WTC11 (cell line): ENCODE results near the gene BABAM2.

Experiments used
- ATF3 ChIP-seq: sonication (generic); formaldehyde crosslinking; conservative IDR thresholded peaks from 2 replicates; pipeline ENCODE4 v1.8.1; 2022; ENCODE audit warnings: mild to moderate bottlenecking, missing genetic modification reagents
- CTCF ChIP-seq: fragments of 200-600 bp; IDR thresholded peaks from 2 replicates; pipeline ENCODE4 v1.8.0; 2022; ENCODE audit warnings: antibody characterized with exemption
- E2F1 ChIP-seq: sonication (generic); formaldehyde crosslinking; IDR thresholded peaks from 2 replicates; pipeline ENCODE4 v1.8.0; 2022; ENCODE audit warnings: mild to moderate bottlenecking, missing genetic modification reagents
- E2F4 ChIP-seq: sonication (generic); formaldehyde crosslinking; IDR thresholded peaks from 2 replicates; pipeline ENCODE4 v1.8.1; 2022; ENCODE audit warnings: low read depth, mild to moderate bottlenecking, moderate library complexity, missing genetic modification reagents, borderline replicate concordance
- ERG ChIP-seq: fragments of 250-450 bp; sonication (Bioruptor Pico); IDR thresholded peaks from 2 replicates; pipeline ENCODE4 v1.8.0; 2021; ENCODE audit warnings: mild to moderate bottlenecking
- ETV6 ChIP-seq: sonication (generic); formaldehyde crosslinking; IDR thresholded peaks from 2 replicates; pipeline ENCODE4 v1.8.1; 2022; ENCODE audit warnings: mild to moderate bottlenecking, missing genetic modification reagents
- NR1H2 ChIP-seq: sonication (generic); formaldehyde crosslinking; IDR thresholded peaks from 2 replicates; pipeline ENCODE4 v1.9.0; 2021; ENCODE audit warnings: mild to moderate bottlenecking, moderate library complexity, missing genetic modification reagents
- NR3C1 ChIP-seq: sonication (generic); formaldehyde crosslinking; conservative IDR thresholded peaks from 2 replicates; pipeline ENCODE4 v1.8.1; 2023; ENCODE audit warnings: low read depth, mild to moderate bottlenecking, missing genetic modification reagents
- PREB ChIP-seq: sonication (generic); formaldehyde crosslinking; IDR thresholded peaks from 2 replicates; pipeline ENCODE4 v1.8.1; 2022; ENCODE audit warnings: mild to moderate bottlenecking, missing genetic modification reagents, moderate library complexity, borderline replicate concordance
- PRRX2 ChIP-seq: fragments of 250-450 bp; sonication (Bioruptor Pico); IDR thresholded peaks from 2 replicates; pipeline ENCODE4 v1.8.0; 2021; ENCODE audit warnings: mild to moderate bottlenecking
- SMAD4 ChIP-seq: sonication (generic); formaldehyde crosslinking; IDR thresholded peaks from 2 replicates; pipeline ENCODE4 v1.8.0; 2022; ENCODE audit warnings: mild to moderate bottlenecking, missing genetic modification reagents
- USF2 ChIP-seq: sonication (generic); formaldehyde crosslinking; IDR thresholded peaks from 2 replicates; pipeline ENCODE4 v1.8.1; 2023; ENCODE audit warnings: mild to moderate bottlenecking, missing genetic modification reagents, moderate library complexity

- TF ChIP-seq SMAD4 (CRISPR knock-in tag): no peak
- TF ChIP-seq E2F4 (CRISPR knock-in tag): no peak
- no peak for TF ChIP-seq ETV6 (CRISPR knock-in tag)
- TF ChIP-seq ERG (CRISPR knock-in tag): no peak
- TF ChIP-seq USF2: no peak
- TF ChIP-seq CTCF: no peak
- TF ChIP-seq NR1H2 (CRISPR knock-in tag): no peak
- TF ChIP-seq ATF3 (CRISPR knock-in tag): no peak
- TF ChIP-seq NR3C1 (CRISPR knock-in tag): no peak
- TF ChIP-seq PRRX2: no peak
- no peak for TF ChIP-seq E2F1
- no peak for TF ChIP-seq PREB (CRISPR knock-in tag)
These were observed 237.9 kb downstream of the BABAM2 start for GRCh38 chr2:28128281-28128950.
